ENCODE data around the gene DCAF8.

Gene DCAF8

GRCh38 chr1:160271025-160271424 lies 8.7 kb upstream of the DCAF8 start:
- Histone ChIP-seq H4K5ac (ENCODE audit: low read length) (no peak overlapping the region), H3K4me1 (ENCODE audit: control insufficient read depth, low read depth, low read length) (no peaks in the 10 kb centered on the region), H3K4ac (ENCODE audit: low read depth, low read length) (no peak overlapping the region), H3K79me2 (ENCODE audit: control insufficient read depth, insufficient read depth, low read length) (no peaks in the 10 kb centered on the region), H2BK15ac (replicated peaks; ENCODE audit: low read depth) (no peak overlapping the region), H2AK5ac (ENCODE audit: low read length) (no peak overlapping the region), H3K56ac (ENCODE audit: low read length) (no peak overlapping the region), H3K18ac (ENCODE audit: low read length) (no peak overlapping the region), H3K79me1 (ENCODE audit: low read length) (no peaks in the 10 kb centered on the region), H3K23ac (ENCODE audit: low read length) (no peak overlapping the region), H3K36me3 (ENCODE audit: control insufficient read depth, insufficient read depth, low read length) (no peaks in the 10 kb centered on the region), H3K4me2 (ENCODE audit: low read length) (no peak overlapping the region), H3K4me3 (ENCODE audit: low read length) (no peak overlapping the region), H2BK120ac (ENCODE audit: low read depth, low read length) (no peak overlapping the region), H4K8ac (ENCODE audit: low read depth, low read length) (no peak overlapping the region), H3K27me3 (ENCODE audit: insufficient read depth, low read length, poor library complexity) (peaks cover 2% of the 10 kb centered on the region), H3K9ac (ENCODE audit: low read length) (no peak overlapping the region), H2BK5ac (ENCODE audit: low read length) (no peak overlapping the region), H3K27ac (ENCODE audit: low read depth, low read length) (no peak overlapping the region)
- WGBS (ENCODE audit: extremely low coverage, insufficient coverage, low lambda C conversion rate) = no CpG with 5 or more reads among the region's 1 CpG
- DNase-seq = no peak

GRCh38 chr1:160267284-160267991 lies 5.1 kb upstream of the DCAF8 start:
- Histone ChIP-seq H3K79me2 (ENCODE audit: control insufficient read depth, insufficient read depth, low read length) (no peaks in the 10 kb centered on the region), H3K79me1 (ENCODE audit: low read length) (no peaks in the 10 kb centered on the region), H3K9ac (ENCODE audit: low read length) (no peak overlapping the region), H3K36me3 (ENCODE audit: control insufficient read depth, insufficient read depth, low read length) (no peaks in the 10 kb centered on the region), H2BK5ac (ENCODE audit: low read length) (no peak overlapping the region), H3K4me2 (ENCODE audit: low read length) (no peak overlapping the region), H3K27me3 (ENCODE audit: insufficient read depth, low read length, poor library complexity) (peaks cover 2% of the 10 kb centered on the region), H3K4ac (ENCODE audit: low read depth, low read length) (no peak overlapping the region), H3K56ac (ENCODE audit: low read length) (no peak overlapping the region), H2BK15ac (replicated peaks; ENCODE audit: low read depth) (no peak overlapping the region), H2AK5ac (ENCODE audit: low read length) (no peak overlapping the region), H4K8ac (ENCODE audit: low read depth, low read length) (no peak overlapping the region), H3K18ac (ENCODE audit: low read length) (no peak overlapping the region), H3K4me1 (ENCODE audit: control insufficient read depth, low read depth, low read length) (no peaks in the 10 kb centered on the region), H2BK120ac (ENCODE audit: low read depth, low read length) (no peak overlapping the region), H3K23ac (ENCODE audit: low read length) (no peak overlapping the region), H4K5ac (ENCODE audit: low read length) (no peak overlapping the region), H3K4me3 (ENCODE audit: low read length) (no peak overlapping the region), H3K27ac (ENCODE audit: low read depth, low read length) (no peak overlapping the region)
- no CpG with 5 or more reads among the region's 10 CpGs for WGBS (ENCODE audit: extremely low coverage, insufficient coverage, low lambda C conversion rate)
- DNase-seq = no peak

GRCh38 chr1:160264795-160265307 lies 2.5 kb upstream of the DCAF8 start:
- H2BK15ac ChIP-seq (replicated peaks; ENCODE audit: low read depth) = no peak overlapping the region
- H3K4me1 ChIP-seq (ENCODE audit: control insufficient read depth, low read depth, low read length) = no peaks in the 10 kb centered on the region
- no peak overlapping the region for H4K8ac ChIP-seq (ENCODE audit: low read depth, low read length)
- DNase-seq = no peak
- no peak overlapping the region for H2BK120ac ChIP-seq (ENCODE audit: low read depth, low read length)
- H3K79me2 ChIP-seq (ENCODE audit: control insufficient read depth, insufficient read depth, low read length) = peaks cover 11% of the 10 kb centered on the region
- peaks cover 3% of the 10 kb centered on the region for H3K79me1 ChIP-seq (ENCODE audit: low read length)
- no peak overlapping the region for H3K56ac ChIP-seq (ENCODE audit: low read length)
- H3K4me2 ChIP-seq (ENCODE audit: low read length) = no peak overlapping the region
- H3K18ac ChIP-seq (ENCODE audit: low read length) = no peak overlapping the region
- no peaks in the 10 kb centered on the region for H3K27me3 ChIP-seq (ENCODE audit: insufficient read depth, low read length, poor library complexity)
- WGBS (ENCODE audit: extremely low coverage, insufficient coverage, low lambda C conversion rate) = no CpG with 5 or more reads among the region's 4 CpGs
- H2AK5ac ChIP-seq (ENCODE audit: low read length) = no peak overlapping the region
- H3K4me3 ChIP-seq (ENCODE audit: low read length) = no peak overlapping the region
- H3K27ac ChIP-seq (ENCODE audit: low read depth, low read length) = no peak overlapping the region
- no peaks in the 10 kb centered on the region for H3K36me3 ChIP-seq (ENCODE audit: control insufficient read depth, insufficient read depth, low read length)
- no peak overlapping the region for H3K4ac ChIP-seq (ENCODE audit: low read depth, low read length)
- H3K9ac ChIP-seq (ENCODE audit: low read length) = no peak overlapping the region
- no peak overlapping the region for H4K5ac ChIP-seq (ENCODE audit: low read length)
- H3K23ac ChIP-seq (ENCODE audit: low read length) = no peak overlapping the region
- no peak overlapping the region for H2BK5ac ChIP-seq (ENCODE audit: low read length)

GRCh38 chr1:160261556-160261892 lies 825 bp downstream of the DCAF8 start:
- Histone ChIP-seq H2AK5ac (ENCODE audit: low read length) (no peak overlapping the region), H3K18ac (ENCODE audit: low read length) (no peak overlapping the region), H2BK5ac (ENCODE audit: low read length) (no peak overlapping the region), H4K8ac (ENCODE audit: low read depth, low read length) (no peak overlapping the region), H4K5ac (ENCODE audit: low read length) (no peak overlapping the region), H3K56ac (ENCODE audit: low read length) (peak overlapping the region; percentile 94), H3K4ac (ENCODE audit: low read depth, low read length) (no peak overlapping the region), H3K4me3 (ENCODE audit: low read length) (peak overlapping the region; percentile 64), H3K23ac (ENCODE audit: low read length) (no peak overlapping the region), H3K79me2 (ENCODE audit: control insufficient read depth, insufficient read depth, low read length) (peaks cover 28% of the 10 kb centered on the region), H3K27me3 (ENCODE audit: insufficient read depth, low read length, poor library complexity) (no peaks in the 10 kb centered on the region), H2BK120ac (ENCODE audit: low read depth, low read length) (no peak overlapping the region), H3K4me2 (ENCODE audit: low read length) (peak overlapping the region; percentile 47), H3K36me3 (ENCODE audit: control insufficient read depth, insufficient read depth, low read length) (no peaks in the 10 kb centered on the region), H2BK15ac (replicated peaks; ENCODE audit: low read depth) (no peak overlapping the region), H3K4me1 (ENCODE audit: control insufficient read depth, low read depth, low read length) (no peaks in the 10 kb centered on the region), H3K9ac (ENCODE audit: low read length) (peak overlapping the region; percentile 86), H3K27ac (ENCODE audit: low read depth, low read length) (peak overlapping the region; percentile 65), H3K79me1 (ENCODE audit: low read length) (peaks cover 6% of the 10 kb centered on the region)
- DNase-seq = peak; percentile 88
- no CpG with 5 or more reads among the region's 8 CpGs for WGBS (ENCODE audit: extremely low coverage, insufficient coverage, low lambda C conversion rate)

DNA sequence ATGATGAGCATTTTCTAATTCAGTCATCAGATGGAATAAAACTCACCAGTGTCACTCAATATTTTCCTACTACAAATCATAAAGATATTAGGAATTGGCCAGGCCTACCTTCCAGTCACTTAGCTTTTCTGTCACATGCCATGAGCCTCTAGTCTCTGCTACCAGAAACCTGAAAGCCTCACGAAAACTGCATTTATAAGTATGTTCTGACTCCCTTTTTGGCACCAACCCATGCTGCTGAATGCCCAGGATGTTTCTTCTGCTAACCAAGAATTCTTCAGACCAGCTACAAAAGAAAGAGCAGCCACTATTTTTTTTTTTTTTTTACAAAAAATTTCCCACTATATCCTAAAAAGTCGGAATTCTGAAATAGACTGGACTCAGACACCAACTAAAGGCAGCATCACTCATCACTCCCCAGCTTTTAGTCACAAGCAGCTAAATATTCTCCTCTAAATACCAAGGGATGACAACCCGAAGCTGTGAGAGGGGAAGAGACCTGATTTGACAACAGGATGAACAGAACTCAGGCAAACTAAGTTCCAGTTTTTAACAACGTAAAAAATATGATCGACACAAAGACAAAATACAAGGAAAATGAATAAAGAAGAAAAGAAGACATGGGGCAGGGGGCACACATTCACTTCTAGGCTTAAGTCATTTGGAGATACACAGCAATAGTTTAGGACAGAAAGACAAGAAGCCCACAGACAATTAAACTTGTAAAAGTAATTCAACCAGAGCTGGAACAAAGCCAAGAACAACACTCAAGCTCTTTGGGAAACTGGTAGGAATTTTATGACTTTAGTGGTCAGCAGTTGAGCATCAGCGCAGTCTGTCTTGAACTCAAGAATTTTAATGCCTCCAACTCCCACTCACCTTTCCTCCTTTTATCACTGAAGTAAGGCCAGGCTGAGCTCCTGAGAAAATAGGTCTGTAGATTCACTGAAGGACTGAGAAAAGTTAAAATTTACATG lies 1.7 kb downstream of the DCAF8 start:
- no peak overlapping the region for H4K8ac ChIP-seq (ENCODE audit: low read depth, low read length)
- H3K27ac ChIP-seq (ENCODE audit: low read depth, low read length) = no peak overlapping the region
- H4K5ac ChIP-seq (ENCODE audit: low read length) = no peak overlapping the region
- no peak overlapping the region for H3K23ac ChIP-seq (ENCODE audit: low read length)
- H3K27me3 ChIP-seq (ENCODE audit: insufficient read depth, low read length, poor library complexity) = no peaks in the 10 kb centered on the region
- peak; percentile 27 for DNase-seq
- no peaks in the 10 kb centered on the region for H3K36me3 ChIP-seq (ENCODE audit: control insufficient read depth, insufficient read depth, low read length)
- H2BK15ac ChIP-seq (replicated peaks; ENCODE audit: low read depth) = no peak overlapping the region
- no peak overlapping the region for H2AK5ac ChIP-seq (ENCODE audit: low read length)
- no peaks in the 10 kb centered on the region for H3K4me1 ChIP-seq (ENCODE audit: control insufficient read depth, low read depth, low read length)
- H3K18ac ChIP-seq (ENCODE audit: low read length) = no peak overlapping the region
- no peak overlapping the region for H3K4me3 ChIP-seq (ENCODE audit: low read length)
- H3K9ac ChIP-seq (ENCODE audit: low read length) = peak overlapping the region; percentile 38
- H3K56ac ChIP-seq (ENCODE audit: low read length) = peak overlapping the region; percentile 36
- H3K79me1 ChIP-seq (ENCODE audit: low read length) = peaks cover 6% of the 10 kb centered on the region
- no peak overlapping the region for H3K4ac ChIP-seq (ENCODE audit: low read depth, low read length)
- H3K79me2 ChIP-seq (ENCODE audit: control insufficient read depth, insufficient read depth, low read length) = peaks cover 28% of the 10 kb centered on the region
- no CpG with 5 or more reads among the region's 6 CpGs for WGBS (ENCODE audit: extremely low coverage, insufficient coverage, low lambda C conversion rate)
- peak overlapping the region; percentile 19 for H3K4me2 ChIP-seq (ENCODE audit: low read length)
- no peak overlapping the region for H2BK120ac ChIP-seq (ENCODE audit: low read depth, low read length)
- no peak overlapping the region for H2BK5ac ChIP-seq (ENCODE audit: low read length)

Measured in mesendoderm (in vitro differentiated cells).